Limb (tissue), 2 donors: ENCODE data around the gene HOXA4.
A peak's percentile ranks its signal among the peaks of the same experiment; 100 is the strongest.

Experiments used
- DNase-seq, 2 donors: peaks; one replicate each; pipeline ENCODE4 v3.0.0-alpha.2; 2016; ENCODE audit errors: extremely low spot score in 2 of 2

Gene HOXA4

DNA sequence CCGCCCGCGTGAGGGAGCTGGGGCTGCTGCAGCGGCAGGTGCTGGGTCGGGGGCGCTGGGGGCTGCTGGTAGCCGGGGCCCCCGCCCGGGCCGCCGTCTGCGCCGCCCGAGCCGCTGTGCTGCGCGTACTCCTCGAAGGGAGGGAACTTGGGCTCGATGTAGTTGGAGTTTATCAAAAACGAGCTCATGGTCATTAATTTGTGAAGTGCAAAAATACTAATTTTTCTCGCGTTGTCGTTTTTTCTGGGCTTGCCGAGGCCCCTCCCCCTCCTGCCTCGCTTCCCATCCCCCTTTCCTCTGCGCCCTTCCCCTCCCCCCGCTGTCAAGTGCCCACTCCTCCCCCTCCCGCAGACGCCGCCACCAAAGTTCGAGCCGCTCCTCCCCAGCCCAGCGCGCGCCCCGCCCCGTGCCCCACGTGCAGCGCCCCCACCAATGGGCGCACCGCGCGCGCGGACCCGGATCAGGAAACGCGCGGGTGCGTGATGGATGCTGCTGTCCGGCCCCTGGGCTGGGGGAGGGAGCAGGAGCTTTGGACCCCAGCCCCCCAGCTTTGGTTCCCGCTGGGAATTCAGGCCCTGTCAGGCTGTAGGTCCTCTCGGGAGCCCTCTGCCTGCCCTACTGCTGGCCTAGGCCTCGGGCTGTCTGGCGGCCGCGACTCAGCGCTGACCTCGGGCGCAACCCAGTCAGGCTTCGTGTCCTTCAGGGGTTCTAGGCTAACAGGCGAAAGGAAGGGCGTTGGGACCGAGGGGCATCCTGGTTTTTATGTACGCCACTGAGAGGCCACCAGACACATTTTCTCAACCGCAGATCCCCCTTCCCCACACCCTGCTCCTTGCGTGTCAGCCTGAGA lies at the start of gene HOXA4:
Gene HOXA4, minus strand, starts transcription at position 218 of the 850 bp plus-strand sequence. Its CDS starts 24 bp downstream, at position 194.
- peak; percentile 92 to 96 for DNase-seq

DNA sequence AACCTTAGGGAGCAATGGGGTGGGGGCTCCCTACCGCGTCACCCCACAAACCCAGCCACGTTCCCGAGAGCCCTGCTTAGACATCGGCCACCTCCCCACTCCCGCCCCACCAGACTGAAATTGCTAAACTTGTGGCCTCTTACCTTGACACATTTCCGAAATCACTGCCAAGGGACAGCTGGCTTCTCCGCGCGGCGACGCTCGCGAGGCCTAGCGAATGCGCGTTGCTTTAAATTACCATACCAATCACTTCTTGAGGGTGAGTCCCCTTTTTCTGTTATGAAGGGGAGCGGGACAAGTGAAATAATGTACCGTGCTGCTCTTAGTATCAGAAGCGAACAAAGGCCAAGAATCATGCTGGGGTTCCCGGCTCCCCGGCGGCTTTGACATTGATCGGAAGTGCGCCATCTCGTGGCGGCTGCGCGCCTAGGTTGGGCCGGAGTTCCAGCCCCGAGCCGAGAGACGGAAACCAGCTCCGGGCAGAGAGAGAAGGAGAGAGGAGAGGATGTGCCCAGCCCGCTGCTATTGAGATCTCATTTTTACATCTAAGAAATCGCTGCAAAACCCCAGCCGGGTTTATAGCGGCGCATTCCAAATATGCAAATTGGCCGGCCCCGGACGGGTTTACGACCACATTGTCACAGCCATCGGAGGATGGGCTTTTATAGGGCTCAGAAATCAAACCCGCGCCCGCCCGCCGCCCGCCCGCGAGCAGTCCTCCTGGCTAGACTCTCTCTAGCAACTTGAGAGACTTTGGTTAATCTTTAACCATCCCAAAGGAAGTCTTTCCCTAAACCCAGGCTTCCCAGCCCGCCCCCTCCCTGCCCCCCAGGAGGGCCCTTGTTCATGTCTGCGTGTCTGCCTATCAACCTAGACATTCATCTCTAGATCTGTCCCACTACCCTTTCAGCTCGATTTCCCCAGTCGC lies 49.2 kb upstream of the HOXA4 start:
- DNase-seq = peak; percentile 89 to 93

DNA sequence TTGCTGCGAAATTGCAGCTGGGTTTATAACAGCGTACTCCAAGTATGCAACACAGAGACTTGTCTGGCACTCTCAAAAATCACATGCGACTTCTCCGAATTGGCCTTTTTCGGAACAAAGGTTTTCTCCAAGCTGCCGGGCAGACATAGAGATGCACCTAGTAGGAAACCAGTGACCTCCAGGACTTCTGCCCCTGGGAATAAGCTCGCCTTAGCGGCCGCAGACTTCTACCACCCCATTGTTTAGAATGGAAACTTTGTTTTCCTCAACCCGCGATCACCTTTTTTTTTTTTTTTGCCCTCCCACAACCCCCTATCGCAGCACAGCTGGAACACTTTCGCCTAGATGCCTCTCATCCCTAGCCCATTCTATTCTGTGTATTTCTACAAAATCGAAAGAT lies 48.5 kb upstream of the HOXA4 start:
- DNase-seq = peak in 1 of 2 donors; percentile 47

DNA sequence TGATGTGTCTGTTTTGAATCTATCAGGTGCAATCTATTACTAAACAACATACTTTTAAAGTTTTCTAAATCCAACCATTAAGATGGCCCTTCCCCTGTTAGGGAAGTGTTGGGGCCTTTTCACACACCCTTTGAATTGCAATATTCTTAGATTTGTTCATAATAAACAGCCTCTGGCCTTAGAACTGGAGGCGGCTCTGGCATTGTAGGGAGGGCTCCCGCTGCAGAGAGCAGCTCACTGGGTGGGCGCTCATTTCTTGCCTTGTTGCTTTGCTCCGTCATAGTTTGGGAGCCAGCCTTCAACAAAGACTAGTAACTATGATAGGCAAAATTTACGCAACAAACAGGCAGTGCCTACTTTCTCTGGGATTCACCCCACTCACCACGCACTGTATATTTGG lies 47.8 kb upstream of the HOXA4 start:
- DNase-seq = peak in 1 of 2 donors; percentile 45

DNA sequence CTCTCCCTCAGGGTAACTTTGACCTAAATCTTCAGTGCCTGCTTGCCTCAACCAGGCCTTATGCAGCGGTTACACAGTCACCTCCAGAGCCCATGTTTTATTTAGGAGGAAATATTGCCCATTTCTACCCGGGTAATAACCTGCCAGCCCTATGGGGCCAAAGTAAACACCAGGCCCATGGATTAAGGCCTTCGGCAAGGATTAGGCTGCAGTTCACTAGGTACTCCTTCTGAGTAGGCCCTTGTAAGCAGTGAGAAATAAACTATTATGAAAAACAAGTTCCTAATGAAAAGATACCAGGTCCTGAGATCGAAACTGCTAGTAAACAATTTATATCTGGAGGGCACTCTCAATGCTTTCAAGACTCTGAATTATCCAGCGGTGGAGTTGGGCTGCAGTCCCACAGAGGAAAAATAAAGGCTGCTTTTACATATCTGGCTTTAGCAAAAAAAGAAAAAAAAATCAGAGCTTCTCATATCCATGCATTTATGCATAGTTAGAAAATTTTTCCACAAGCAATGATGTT lies 47.3 kb upstream of the HOXA4 start:
- peak in 1 of 2 donors; percentile 39 for DNase-seq

DNA sequence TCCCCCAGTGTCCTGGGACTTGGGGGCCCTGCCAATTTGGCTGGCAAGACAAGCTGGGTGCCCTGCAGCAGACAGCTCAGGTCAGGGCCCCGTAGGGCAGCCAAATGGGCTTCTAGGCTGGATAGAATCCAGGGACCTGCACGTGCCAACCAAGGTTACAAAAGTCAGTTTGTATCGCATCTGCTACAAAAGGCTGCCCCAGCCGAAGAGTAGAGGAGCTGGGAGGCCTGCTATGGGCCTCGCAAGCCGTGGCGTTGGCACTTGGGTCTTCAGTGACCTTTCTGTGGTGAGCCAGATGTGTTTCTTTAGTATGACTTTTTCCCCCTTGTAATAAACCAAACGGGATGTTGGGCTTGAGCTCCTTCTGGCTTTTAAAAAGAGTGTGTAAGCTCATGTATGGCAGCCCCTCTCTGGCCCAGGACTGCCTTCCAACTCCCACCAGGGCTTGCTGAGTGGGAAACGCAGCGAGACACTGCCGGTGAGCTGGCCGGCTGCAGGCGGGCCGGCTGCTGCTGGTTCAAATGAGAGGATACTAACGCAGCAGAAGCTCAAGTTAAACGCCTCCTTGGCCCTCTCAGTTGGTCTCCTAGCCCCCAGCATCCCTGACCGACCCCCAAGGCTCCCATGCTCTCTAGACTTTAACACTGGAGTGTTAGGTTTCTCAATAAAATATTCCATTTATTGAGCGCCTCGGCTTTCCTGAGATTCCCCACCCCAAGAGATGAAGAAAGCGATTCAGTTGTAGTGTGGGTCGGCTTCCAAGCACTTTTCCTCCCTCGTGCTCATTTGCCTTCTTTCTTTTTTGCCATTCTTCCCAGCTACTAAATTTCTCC lies 46.6 kb upstream of the HOXA4 start:
- DNase-seq = peak in 1 of 2 donors; percentile 55

DNA sequence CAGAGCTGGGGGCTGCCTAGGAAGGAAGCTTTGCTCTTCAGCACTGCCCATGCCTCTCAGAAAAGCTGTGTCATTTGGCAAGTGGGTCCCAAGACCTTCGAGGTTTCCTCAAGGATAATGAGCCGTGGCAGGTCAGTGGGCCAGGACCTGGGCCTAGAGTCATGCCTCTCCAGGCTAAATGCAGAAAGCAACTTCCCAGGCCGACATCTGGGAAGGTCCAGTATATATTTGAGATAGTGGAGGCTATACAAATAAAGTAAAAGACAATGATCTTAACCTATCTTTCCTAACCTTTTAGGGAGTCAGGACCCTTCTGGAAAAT lies 45.9 kb upstream of the HOXA4 start:
- no peak for DNase-seq

DNA sequence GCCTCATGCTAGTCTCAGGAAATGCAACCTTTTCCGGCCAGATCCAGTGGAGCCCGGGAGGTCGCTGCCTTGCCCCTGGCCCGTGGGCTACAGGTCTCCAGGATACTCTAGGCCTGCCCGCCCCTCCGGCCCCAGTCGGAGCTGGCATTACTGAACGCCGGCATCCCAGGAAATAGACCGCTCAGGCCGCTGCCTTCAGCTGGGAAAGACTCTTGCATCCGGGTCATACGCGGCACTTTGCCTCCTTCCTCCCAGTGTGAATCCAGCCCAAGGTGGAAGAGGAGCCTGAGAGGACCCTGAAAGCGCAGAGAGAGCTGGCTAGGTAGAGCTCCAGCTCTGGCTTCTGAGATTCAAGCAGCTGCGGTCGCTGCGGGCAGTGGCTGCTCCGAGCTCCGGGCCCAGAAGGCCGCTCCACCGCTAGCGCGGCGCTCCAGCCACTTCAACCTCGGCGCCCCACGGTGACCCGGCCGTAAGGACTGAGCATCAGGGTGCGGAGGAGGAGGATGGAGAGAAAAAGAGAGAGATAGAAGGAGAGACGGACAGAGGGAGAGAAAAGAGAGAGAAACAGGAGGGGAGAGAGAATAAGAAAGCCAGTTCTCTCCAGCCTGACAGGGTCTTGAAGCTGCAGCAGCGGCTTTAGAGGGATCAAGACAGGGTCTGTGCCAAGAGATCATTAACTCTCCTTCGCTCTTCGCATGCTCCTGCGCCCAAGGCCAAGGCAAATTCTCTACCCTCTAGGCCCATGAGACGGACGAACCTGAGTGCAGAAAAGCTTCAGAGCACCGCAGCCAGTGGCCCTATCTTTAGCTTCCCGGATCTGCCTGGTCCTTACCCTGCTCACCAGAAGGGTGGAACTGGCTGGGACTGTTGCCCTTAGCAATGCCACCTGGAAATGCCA lies 45.3 kb upstream of the HOXA4 start:
- peak in 1 of 2 donors; percentile 57 for DNase-seq

DNA sequence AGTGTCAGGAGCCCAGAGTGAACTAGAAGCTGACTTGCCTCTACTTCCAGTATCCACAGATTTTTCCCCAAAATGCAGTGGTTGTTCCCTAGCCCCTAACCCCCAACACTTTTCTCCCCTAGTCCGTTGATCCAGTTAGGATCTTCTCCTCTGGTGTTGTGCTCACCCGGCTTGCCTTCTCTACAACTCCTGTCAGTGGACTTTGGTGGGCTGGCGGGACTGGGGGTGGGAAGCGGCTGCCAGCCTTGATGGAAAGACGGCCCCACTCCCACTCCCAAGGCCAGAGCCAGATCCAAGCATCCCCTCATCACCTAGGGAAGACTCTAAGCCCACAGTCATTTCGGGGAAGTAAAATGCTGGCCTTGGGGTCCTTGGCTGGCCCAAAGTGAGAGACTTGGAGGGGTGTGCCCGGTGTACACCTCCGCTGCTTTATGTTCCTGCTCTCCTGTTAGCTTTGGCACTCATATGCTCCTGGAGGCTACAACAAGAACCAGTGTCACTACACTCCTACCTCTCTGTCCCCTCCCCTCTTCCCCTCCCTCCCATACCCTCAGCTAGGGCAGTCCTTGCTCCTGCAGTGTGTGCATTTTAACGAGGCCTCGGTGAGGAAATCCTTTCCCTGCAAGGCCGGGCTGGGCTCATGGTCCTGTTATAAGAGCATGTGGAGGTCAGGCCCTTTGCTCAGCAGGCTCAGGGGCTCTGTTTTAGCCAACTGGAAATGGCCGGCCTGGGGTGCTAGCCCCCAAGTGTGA lies 44.5 kb upstream of the HOXA4 start:
- DNase-seq = peak in 1 of 2 donors; percentile 60

DNA sequence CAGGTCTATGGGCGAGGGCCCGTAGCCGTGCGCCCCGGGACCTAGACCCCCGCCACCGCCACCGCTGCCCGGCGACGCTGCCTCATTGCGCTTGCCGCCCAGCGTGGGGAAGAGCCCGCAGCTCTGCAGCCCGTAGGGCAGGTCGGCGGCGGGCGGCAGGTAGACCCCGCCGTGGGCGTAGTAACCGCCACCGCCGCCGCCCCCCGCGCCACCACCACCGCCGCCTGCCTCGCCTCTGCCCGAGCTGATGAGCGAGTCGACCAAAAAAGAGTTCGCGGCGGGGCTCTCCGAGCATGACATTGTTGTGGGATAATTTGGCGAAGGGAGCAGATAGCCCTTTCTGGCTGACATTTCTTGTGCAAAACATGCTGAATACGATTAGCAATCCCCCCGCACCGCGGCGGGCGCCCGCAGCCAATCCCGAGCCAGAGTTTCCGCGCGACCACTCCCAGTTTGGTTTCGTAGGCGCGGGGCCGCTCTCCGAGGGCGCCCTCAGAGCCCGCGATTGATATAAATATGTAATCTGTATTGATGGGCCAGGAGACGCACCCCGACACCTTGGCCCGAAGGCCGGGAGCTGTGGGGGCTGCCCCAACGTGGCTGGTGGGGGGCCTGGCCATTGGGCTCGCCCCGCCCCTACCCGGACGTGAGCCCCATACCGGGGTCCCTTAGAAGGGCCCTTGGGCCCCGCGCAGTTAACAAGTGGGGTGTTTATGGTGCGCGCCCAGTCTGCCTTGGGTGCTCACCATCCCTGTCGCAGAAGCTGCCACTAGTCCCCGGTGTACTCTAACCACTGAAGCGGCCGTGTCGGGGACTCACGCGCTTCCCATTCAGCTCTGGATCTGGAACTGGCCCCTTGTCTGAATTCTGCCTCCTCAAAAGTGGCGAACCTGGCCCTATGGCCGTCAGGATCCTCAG lies 43.7 kb upstream of the HOXA4 start, which contains the start of gene HOXA10:
Gene HOXA10, minus strand, starts transcription at position 365 of the 918 bp plus-strand sequence. Its CDS starts 14 bp downstream, at position 351.
- peak; percentile 80 to 87 for DNase-seq

DNA sequence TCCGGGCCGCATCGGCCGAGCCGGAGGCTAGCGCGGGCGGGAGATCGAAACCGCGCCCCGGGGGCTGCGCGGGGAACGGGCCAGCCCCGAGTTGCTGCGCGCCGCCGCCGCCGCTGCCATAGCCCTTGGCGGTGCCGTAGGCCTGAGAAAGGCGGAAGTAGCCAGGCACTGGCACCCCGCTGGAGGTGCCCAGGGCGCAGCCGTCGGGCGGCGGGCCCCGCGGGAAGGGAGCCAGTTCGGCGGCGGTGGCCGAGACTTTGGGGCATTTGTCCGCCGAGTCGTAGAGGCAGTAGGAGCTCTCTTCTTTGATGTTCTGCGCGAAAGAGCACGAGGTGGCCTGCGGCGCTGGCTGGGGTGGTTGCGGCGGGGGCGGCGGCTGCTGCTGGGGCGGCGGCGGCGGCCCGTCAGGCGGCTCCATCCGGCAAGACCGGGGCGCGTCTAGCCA lies 43.0 kb upstream of the HOXA4 start:
- DNase-seq = no peak

DNA sequence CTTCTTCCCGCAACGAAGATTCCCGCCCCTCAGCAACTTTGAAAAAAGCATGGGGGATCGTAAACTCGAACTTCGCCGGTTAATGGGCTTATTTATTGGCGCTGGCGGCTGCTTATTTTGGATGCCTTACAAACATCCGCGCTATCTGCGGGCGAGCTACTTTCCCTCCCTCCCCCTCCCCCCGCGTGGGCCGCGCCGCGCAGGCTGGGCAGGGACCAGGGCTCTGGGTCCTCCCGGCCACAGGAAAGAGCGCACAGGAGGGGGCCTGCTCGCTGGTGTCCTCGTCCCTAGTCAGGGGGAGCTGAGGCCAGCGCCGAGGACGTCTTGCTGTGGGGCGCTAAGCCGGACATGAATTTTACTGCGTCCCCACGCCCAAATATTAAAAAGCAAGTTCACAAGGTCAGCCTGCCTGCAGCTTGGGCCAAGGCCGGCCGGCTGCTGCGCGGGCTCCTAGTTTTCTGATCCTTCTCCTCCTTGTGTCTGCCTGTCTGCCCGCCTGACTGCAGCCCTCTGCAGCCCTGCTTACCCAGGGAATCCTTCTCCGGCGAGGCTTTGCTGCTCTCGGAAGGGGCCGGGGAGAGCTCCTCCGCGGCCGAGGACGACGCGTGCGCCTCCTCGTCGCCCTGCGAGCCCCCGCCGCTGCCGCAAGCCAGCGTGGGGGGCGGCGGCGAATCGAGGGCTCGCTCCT lies 42.4 kb upstream of the HOXA4 start:
- DNase-seq = peak in 1 of 2 donors; percentile 78

DNA sequence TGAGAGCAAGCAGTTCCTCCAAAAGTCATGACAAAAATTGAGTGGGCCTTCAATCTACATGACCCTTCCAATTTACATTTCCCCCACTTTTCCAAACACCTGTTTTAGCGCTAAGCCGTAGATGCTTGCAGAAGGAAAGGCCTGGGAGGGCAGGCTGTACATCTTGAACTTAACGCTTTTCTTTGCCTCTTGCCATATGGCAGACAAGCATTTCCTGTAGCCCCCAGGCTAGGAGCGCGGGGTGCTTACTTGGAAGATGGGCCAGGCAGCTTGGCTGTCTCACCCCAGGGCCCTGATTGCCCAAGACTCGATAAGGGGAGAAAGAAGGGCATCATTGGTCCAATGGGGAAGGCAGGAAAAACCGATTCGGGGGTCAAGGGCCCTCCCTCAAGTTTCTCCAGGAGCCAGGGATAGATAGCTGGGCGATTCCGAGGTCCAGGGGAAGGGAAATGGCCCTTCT lies 41.8 kb upstream of the HOXA4 start:
- DNase-seq = peak in 1 of 2 donors; percentile 69

DNA sequence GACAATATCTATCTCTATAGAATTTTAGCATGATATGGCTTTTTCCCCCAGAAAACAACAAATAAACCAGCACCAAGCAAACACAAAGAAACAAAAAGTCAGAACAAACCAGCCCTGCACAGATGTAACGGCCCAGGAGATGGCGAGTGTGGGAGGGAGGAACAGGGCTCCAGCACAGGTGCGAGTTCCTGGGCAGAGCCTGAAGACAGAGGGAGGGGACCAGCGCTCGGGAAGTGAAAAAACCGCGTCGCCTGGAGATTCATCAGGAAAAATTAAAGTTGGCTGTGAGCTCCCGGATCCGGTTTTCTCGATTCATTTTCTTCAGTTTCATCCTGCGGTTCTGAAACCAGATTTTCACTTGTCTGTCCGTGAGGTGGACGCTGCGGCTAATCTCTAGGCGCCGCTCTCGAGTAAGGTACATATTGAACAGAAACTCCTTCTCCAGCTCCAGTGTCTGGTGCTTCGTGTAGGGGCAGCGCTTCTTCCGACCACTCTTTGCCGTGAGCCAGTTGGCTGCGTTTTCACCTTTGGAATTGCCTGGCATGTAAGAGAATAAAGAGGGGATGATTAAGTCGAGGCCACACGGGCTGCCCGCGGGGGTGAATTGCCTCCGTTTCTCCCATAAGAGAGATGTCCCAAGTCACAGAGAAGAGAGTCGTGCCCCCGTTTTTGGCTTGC lies 41.2 kb upstream of the HOXA4 start:
- no peak for DNase-seq

DNA sequence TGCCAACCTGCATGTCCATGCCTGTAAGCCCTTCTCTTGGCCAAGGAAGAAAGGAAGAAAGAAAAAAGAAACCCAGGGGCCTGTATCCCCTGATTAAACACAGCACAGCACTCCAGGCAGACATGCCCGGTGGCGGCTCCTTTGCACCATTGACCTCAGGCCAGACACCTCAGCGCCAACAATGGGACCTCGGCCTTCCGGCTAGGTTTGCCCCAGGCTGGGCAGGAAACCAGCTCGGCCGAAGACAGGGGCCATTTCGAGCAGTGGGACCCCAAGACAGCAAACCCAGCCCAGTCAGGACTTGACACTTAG lies 40.7 kb upstream of the HOXA4 start:
- DNase-seq = no peak

DNA sequence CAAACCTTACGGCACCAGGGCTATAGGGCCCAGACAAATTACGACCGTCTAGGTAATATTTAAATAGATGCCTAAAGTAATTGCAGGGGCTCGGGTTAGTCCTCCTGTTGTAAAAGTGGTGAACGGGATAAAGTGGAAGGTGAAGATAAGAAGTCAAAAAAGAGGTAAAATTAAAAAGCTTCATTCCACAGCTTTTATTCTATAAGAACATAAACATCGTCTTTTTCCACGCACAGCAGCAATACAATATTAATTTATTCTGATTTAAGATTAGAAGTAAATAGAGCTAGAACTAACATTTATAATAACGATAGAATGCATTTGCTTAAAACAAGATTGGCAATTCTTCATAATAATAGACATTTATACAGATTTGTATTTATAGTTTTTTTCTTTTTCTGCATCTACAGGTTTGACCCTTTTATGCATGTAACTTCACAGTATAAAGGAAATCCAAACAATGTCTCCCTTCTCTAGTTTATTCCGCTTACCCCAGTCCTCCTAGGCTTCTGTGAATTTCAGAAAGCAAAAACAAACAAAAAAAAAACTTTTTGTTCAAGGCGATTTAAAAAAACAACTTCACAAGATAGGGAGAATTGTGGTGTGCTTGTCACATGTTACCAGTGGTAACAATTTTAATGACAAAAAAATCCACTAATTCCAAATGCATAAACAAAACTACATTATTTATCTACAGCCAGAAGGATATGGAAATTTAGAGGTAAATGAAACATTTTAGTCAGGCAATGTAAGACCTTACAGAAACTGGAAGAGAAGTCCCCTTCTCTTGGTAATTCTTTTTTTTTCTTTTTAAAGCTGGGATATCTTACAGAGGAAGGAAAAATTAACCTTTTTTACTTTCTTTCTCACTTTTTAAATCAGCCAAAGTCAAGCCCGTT lies 40.1 kb upstream of the HOXA4 start:
- DNase-seq = no peak
